Transverse colon (tissue), 4 donors: Measurements from ENCODE around the gene MEMO1.
"Not testable (repeated sequence)": the region's sequence is repeated elsewhere in the genome, so short reads cannot be mapped to it uniquely, and the experiment has no call there.

ENCODE experiments used
- POLR2A ChIP-seq: fragments of 450-650 bp; IDR thresholded peaks from one replicate; pipeline ENCODE4 v1.6.1; 2016; ENCODE audit warnings: antibody characterized with exemption, mild to moderate bottlenecking, moderate library complexity
- POLR2AphosphoS5 ChIP-seq, 3 donors: sonication (generic); formaldehyde crosslinking; IDR thresholded peaks; one replicate each; pipeline ENCODE4 v1.6.1; 2016; ENCODE audit warnings: antibody characterized with exemption in 3 of 3
- TF ChIP-seq, protein P1 (sequence below), 5 experiments: fragments of 200-600 bp in 3 of 5; fragments of 450-650 bp in 2 of 5; sonication (generic) in 3 of 5; IDR thresholded peaks; 1 replicate in 2 of 5; 2 replicates in 3 of 5; pipeline ENCODE4 v1.5.1; 2016 to 2017; ENCODE audit warnings: antibody characterized with exemption in 5 of 5, inconsistent platforms in 3 of 5, mild to moderate bottlenecking in 2 of 5, moderate library complexity in 1 of 5

DNA sequence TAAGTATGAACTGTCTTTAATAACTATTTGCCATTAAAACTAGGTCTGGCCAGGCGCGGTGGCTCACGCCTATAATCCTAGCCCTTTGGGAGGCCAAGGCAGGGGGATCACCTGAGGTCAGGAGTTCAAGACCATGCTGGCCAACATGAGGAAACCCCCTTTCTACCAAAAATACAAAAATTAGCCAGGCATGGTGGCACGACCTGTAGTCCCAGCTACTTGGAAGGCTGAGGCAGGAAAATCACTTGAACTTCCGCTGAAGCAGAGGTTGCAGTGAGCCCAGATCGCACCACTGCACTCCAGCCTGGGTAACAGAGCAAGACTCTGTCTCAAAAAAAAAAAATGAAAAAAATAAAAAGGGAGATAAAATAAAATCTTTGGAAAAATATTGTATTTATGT is 44.4 kb downstream of the MEMO1 start:
- TF ChIP-seq, protein P1, sequence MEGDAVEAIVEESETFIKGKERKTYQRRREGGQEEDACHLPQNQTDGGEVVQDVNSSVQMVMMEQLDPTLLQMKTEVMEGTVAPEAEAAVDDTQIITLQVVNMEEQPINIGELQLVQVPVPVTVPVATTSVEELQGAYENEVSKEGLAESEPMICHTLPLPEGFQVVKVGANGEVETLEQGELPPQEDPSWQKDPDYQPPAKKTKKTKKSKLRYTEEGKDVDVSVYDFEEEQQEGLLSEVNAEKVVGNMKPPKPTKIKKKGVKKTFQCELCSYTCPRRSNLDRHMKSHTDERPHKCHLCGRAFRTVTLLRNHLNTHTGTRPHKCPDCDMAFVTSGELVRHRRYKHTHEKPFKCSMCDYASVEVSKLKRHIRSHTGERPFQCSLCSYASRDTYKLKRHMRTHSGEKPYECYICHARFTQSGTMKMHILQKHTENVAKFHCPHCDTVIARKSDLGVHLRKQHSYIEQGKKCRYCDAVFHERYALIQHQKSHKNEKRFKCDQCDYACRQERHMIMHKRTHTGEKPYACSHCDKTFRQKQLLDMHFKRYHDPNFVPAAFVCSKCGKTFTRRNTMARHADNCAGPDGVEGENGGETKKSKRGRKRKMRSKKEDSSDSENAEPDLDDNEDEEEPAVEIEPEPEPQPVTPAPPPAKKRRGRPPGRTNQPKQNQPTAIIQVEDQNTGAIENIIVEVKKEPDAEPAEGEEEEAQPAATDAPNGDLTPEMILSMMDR (IDR thresholded peaks at IDR 0.05) = not testable (repeated sequence)
- TF ChIP-seq POLR2A; POLR2AphosphoS5 (IDR thresholded peaks at IDR 0.05): not testable (repeated sequence)
